AG09309 (cell line): ENCODE measurements around the gene OR51A7.

ENCODE experiments used
- DNase-seq: peaks from one replicate; pipeline ENCODE4 v3.0.0-alpha.2; 2010; ENCODE audit warnings: low read depth
- H3K4me3 ChIP-seq: 2 replicates; pipeline ENCODE4 v1.5.1; 2011; ENCODE audit warnings: mild to moderate bottlenecking, low read depth, low read length, moderate library complexity; ENCODE audit not compliant: control insufficient read depth
- CTCF ChIP-seq: IDR thresholded peaks from 2 replicates; pipeline ENCODE4 v1.5.1; 2011; ENCODE audit warnings: mild to moderate bottlenecking, low read depth, low read length, inconsistent platforms; ENCODE audit not compliant: insufficient read depth, control insufficient read depth; ENCODE audit errors: missing control alignments

Gene OR51A7

DNA sequence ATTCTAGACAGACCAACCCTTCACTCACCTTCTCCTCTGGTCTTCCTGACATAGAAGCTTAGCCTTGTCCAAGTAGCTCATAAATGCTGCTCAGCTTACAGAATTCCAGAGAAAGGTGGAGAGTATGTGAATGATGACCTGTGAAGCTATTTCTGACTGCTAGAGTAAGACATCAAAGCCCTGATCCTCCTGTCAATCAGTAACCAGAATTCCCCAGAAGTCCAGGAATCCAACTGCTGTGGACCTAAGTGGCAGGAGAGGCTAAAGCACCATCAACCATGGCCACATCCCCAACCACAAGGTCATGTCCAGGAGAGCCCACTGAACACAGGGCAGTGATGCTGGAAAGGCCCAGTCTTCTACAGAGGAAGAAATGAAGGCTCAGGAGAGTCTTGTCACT is 13.0 kb downstream of the OR51A7 start:
- no peak for TF ChIP-seq CTCF
- no peak overlapping the region for H3K4me3 ChIP-seq
- DNase-seq = no peak

GRCh38 chr11:4919250-4919649 is 15.7 kb downstream of the OR51A7 start, which contains the start of gene OR51G2:
Gene OR51G2 (minus strand): TSS chr11:4919350. CDS start chr11:4915663, 3,687 bp downstream.
- DNase-seq = no peak
- no peak within 1 kb of the TSS for H3K4me3 ChIP-seq
- no peak for TF ChIP-seq CTCF

GRCh38 chr11:4921796-4922195 is 18.2 kb downstream of the OR51A7 start:
- no peak for DNase-seq
- TF ChIP-seq CTCF = no peak

GRCh38 chr11:4922304-4922703 is 18.7 kb downstream of the OR51A7 start:
- no peak for TF ChIP-seq CTCF
- DNase-seq = no peak
- H3K4me3 ChIP-seq = no peak overlapping the region

More at GRCh38 chr11:4921796-4922195, 18.2 kb downstream of the OR51A7 start:
- H3K4me3 ChIP-seq = no peak overlapping the region

DNA sequence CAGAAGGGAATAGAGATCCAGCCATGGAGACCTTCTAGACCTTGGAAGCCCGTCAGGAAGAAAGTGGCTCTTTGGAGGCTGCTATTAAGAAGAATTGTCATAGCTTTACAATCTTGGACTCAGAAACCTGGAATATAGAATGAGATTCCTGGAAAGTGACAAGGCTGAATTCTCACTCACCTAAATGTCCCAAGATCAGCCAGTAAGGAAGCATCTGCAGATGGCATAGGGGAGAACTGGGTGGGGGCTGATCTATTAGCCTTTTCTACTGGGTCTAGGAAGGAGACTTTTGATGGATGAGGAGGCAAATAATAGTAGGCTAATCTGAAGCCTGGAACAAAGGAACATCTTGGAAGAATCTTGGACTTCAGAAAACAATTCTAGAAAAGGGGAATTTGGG is 20.7 kb downstream of the OR51A7 start, which contains the start of gene OR51G1:
TSS of gene OR51G1 (minus strand) at position 101 of the 400 bp plus-strand sequence. CDS start at position 101, 0 bp downstream.
- no peak for TF ChIP-seq CTCF
- no peak within 1 kb of the TSS for H3K4me3 ChIP-seq
- no peak for DNase-seq

DNA sequence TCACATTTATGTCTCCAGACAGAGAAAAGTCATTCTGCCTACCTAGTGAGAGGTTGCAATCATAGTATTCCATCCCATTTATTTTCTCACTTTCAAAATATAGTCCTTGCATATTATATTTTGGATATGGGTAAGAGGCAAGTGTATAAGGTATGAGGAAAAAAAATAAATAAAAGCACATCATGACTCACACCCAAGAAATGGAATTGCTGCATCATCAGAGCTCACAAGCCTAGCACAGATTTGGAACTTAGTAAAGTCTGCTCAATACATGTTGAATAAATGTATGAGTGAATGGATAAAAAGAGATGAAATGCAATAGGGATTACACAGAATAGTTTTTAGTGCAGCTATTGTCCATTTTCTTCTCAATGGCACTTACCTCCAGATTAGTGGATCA is 23.0 kb downstream of the OR51A7 start:
- no peak for TF ChIP-seq CTCF
- H3K4me3 ChIP-seq = no peak overlapping the region
- DNase-seq = no peak

DNA sequence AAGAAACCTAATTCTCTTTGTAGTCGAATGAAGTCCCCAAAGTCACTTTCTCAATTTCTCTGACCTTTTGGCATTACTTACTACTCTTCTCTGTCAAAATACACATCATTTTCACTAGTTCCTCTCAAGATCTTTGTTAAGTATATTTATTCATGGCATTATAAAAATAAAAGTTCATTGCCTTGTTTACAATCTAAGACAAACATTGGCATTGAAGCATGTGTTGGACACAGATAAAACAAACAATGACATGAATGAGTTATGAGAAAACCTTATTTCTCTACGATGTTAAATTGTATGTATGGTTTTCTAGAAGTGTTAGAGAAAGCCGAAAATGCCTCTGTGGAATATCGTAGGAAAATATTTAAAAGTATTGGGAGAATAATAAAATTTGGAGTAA is 29.2 kb downstream of the OR51A7 start:
- H3K4me3 ChIP-seq = no peak overlapping the region
- no peak for DNase-seq

More for the DNA sequence above, 29.2 kb downstream of the OR51A7 start:
- TF ChIP-seq CTCF = no peak
